HG03108 (cell line): ENCODE results near the gene PPP1R15B.
A peak's percentile ranks its signal among the peaks of the same experiment; 100 is the strongest.

Experiments
- ATAC-seq: cut with Tn5 transposase; IDR thresholded peaks from one replicate; pipeline ENCODE4 v1.9.1; 2021; ENCODE audit warnings: moderate library complexity; ENCODE audit not compliant: unreplicated experiment

PPP1R15B gene

GRCh38 chr1:204368996-204369726 lies 42.5 kb downstream of the PPP1R15B start:
- ATAC-seq: no peak

- ATAC-seq: no peak
These were observed 43.7 kb downstream of the PPP1R15B start for GRCh38 chr1:204367956-204368355.

GRCh38 chr1:204367193-204367858 lies 44.3 kb downstream of the PPP1R15B start:
- no peak for ATAC-seq

- ATAC-seq: no peak
These were observed 44.9 kb downstream of the PPP1R15B start for GRCh38 chr1:204366759-204367158.

- ATAC-seq: peak; percentile 52
These were observed 48.1 kb downstream of the PPP1R15B start for GRCh38 chr1:204363335-204364114.

- ATAC-seq: no peak
These were observed 48.7 kb downstream of the PPP1R15B start for GRCh38 chr1:204362984-204363334.

- ATAC-seq: no peak
These were observed 49.8 kb downstream of the PPP1R15B start for GRCh38 chr1:204361781-204362180.

GRCh38 chr1:204361341-204361771 lies 50.3 kb downstream of the PPP1R15B start:
- no peak for ATAC-seq

- ATAC-seq: no peak
These were observed 51.3 kb downstream of the PPP1R15B start for GRCh38 chr1:204360314-204360713.

GRCh38 chr1:204359474-204360255 lies 52.0 kb downstream of the PPP1R15B start, which contains the start of gene PLEKHA6:
PLEKHA6 (minus strand) TSS chr1:204359929; CDS start chr1:204273727, 86,202 bp downstream.
- ATAC-seq: no peak

GRCh38 chr1:204359131-204359473 lies 52.5 kb downstream of the PPP1R15B start:
- no peak for ATAC-seq

GRCh38 chr1:204358605-204359004 lies 53.0 kb downstream of the PPP1R15B start:
- no peak for ATAC-seq

GRCh38 chr1:204357551-204358490 lies 53.8 kb downstream of the PPP1R15B start:
- no peak for ATAC-seq

GRCh38 chr1:204356997-204357396 lies 54.6 kb downstream of the PPP1R15B start:
- no peak for ATAC-seq

- no peak for ATAC-seq
These were observed 55.7 kb downstream of the PPP1R15B start for GRCh38 chr1:204355913-204356312.

GRCh38 chr1:204354579-204354978 lies 57.0 kb downstream of the PPP1R15B start:
- no peak for ATAC-seq
